Activated B cell treated with CpG ODN at 0.5 μM for 24 hours (primary cell): ENCODE measurements around the gene ZNF532. TPM values are rescaled to one million over a fixed set of nuclear protein-coding genes. Genes with fewer than 3 reads are reported as not detected.
A peak's percentile ranks its signal among the peaks of the same experiment; 100 is the strongest.

Experiments
- ATAC-seq: fragments of 200-7000 bp; cut with Tn5 transposase; one replicate; pipeline ENCODE4 v1.10.0; 2021; ENCODE audit warnings: low read depth, mild to moderate bottlenecking, moderate library complexity
- CTCF ChIA-PET: fragments of 350-600 bp; sonication (Branson Sonifier 250); formaldehyde crosslinking; loops from one replicate; lab custom pipeline; 2021; ENCODE audit warnings: antibody characterized with exemption; lab: Charles Lee
- POLR2A ChIA-PET: fragments of 350-600 bp; sonication (Branson Sonifier 250); formaldehyde crosslinking; loops from one replicate; lab custom pipeline; 2021; ENCODE audit warnings: antibody characterized with exemption; lab: Charles Lee
- DNase-seq: peaks from one replicate; pipeline ENCODE4 v3.0.0; 2022
- H3K27ac Mint-ChIP-seq: one replicate; pipeline ENCODE4 v1.8.0; 2020; ENCODE audit warnings: mixed read lengths
- H3K27me3 Mint-ChIP-seq: one replicate; pipeline ENCODE4 v1.8.0; 2021; ENCODE audit warnings: mixed read lengths
- H3K36me3 Mint-ChIP-seq: one replicate; pipeline ENCODE4 v1.8.0; 2021; ENCODE audit warnings: low read depth, mixed read lengths
- H3K4me1 Mint-ChIP-seq: one replicate; pipeline ENCODE4 v1.8.0; 2021; ENCODE audit warnings: mixed read lengths
- H3K4me3 Mint-ChIP-seq: one replicate; pipeline ENCODE4 v1.8.0; 2020; ENCODE audit warnings: mild to moderate bottlenecking, mixed read lengths
- H3K9me3 Mint-ChIP-seq: one replicate; pipeline ENCODE4 v1.8.0; 2020; ENCODE audit warnings: mixed read lengths
- CTCF ChIP-seq: fragments of 200-600 bp; IDR thresholded peaks from one replicate; pipeline ENCODE4 v1.8.0; 2022; ENCODE audit warnings: antibody characterized with exemption, mild to moderate bottlenecking
- intact Hi-C: fragments of 100-400 bp; cut with micrococcal nuclease; formaldehyde crosslinking; loops from one replicate; pipeline ENCODE4 v1.15.1; 2024
- total RNA-seq: library from RNA; stranded (reverse); gene quantifications from 2 replicates; pipeline ENCODE4 v1.2.3, GENCODE V29; 2022

Gene ZNF532
- total RNA-seq, 1 donor from 2014 or later: 106 TPM

DNA sequence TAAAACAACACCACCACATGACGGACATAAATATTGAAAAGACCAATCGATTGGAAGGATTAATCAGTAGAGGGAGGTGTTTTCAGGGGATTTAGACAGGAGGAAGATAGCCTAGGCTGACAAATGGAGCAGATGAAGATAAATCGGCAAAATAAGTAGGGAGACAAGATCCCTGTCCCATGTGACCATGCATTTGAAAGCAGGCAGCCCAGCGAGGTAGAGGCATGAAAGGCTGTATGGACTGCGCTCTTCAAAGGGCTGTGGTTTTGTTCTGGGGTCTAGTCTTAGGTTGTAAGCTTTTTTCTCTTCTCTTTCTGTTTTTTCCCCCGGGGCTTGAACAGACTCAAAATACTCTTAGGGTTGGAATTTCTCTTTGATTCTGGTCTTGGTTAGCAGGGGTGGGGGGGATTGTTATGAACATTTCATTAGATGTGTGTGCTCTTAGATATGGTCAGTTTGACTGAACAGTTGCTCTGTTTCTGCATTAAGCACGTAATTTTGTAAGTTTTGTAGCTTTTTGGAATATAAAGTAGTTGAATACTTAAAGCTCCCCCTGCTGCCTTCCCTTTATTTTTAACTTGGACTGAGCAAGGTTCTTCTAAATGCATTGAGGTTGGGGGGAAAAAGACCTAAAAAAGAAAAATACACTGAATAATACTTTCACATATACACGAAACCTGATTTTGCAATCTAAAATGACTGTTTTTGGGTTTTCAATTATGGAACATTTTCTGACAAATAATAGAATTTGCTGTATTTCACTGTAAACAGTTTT, 32.2 kb downstream of the ZNF532 start:
- intact Hi-C loops: loop anchor here (1.0 to 5.0 kb wide), 8 partner anchors 10 to 160 kb away; partner anchors contain the start of gene ZNF532
- Mint-ChIP-seq H3K27me3 (no peaks in the 10 kb centered on the region), H3K4me3 (peak overlapping the region; percentile 80), H3K36me3 (peaks cover 35% of the 10 kb centered on the region), H3K27ac (peak overlapping the region; percentile 81), H3K4me1 (peaks cover 82% of the 10 kb centered on the region), H3K9me3 (peaks cover 3% of the 10 kb centered on the region)
- TF ChIP-seq CTCF: no peak
- DNase-seq: no peak
- peak; percentile 51 for ATAC-seq
- ChIA-PET CTCF (interaction anchor here (1.0 to 1.6 kb wide), 2 partner anchors 115 to 119 kb away, joined by 3 read pairs; no protein-coding TSS in a partner anchor), POLR2A (interaction anchor here (0.6 to 2.8 kb wide), 10 partner anchors 9 to 104 kb away, joined by 3 to 13 read pairs (median 6); partner anchors contain the start of gene ZNF532)

DNA sequence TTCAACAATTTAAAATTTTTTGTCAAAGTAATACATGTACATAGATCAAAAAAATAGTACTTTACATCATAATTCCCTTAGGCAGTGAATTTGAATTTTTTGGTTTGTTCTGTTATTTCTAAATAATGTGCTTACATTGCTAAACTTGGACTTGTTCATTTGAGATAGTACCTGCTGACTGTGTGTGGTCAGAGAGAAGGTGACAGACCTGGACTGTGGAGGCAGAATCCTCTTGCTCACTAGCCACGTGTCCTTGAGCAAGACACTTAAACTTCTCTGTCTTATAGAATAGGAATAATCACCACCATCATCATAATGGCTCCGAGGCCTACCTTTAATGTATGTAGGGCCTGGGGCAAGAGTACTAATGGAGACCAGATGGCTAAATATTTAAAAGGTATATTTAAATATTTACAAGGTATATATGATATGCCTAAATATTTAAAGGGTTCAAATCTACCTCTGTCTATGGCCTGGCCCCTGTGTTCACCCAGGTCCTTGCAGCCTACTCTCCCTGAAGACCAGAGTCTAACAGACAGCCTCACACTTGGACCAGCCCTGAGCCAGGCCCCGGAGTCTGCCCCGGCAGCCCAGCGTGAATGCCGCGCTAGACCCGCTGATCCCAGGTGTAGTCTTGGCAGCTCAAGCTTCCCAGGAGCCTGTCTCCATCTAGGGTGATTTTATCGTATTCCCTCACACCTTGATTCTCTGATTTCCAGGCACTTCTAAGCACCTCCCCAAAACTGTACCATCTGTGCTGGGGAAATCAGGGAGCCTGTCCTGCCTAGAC, 33.5 kb downstream of the ZNF532 start:
- CTCF ChIA-PET: no interaction called here
- DNase-seq (no peak), ATAC-seq (no peak)
- POLR2A ChIA-PET: interaction anchor here (2.8 kb wide), 1 partner anchor 68 kb away, joined by 13 read pairs; no protein-coding TSS in a partner anchor
- TF ChIP-seq CTCF: no peak
- H3K27me3 Mint-ChIP-seq: no peaks in the 10 kb centered on the region
- H3K9me3 Mint-ChIP-seq: peaks cover 3% of the 10 kb centered on the region
- H3K36me3 Mint-ChIP-seq: peaks cover 35% of the 10 kb centered on the region
- no peak overlapping the region for H3K4me3 Mint-ChIP-seq
- H3K27ac Mint-ChIP-seq: peak overlapping the region; percentile 27
- H3K4me1 Mint-ChIP-seq: peaks cover 80% of the 10 kb centered on the region
- intact Hi-C loops: loop anchor here (5.0 kb wide), 1 partner anchor 116 kb away; no protein-coding TSS in a partner anchor

DNA sequence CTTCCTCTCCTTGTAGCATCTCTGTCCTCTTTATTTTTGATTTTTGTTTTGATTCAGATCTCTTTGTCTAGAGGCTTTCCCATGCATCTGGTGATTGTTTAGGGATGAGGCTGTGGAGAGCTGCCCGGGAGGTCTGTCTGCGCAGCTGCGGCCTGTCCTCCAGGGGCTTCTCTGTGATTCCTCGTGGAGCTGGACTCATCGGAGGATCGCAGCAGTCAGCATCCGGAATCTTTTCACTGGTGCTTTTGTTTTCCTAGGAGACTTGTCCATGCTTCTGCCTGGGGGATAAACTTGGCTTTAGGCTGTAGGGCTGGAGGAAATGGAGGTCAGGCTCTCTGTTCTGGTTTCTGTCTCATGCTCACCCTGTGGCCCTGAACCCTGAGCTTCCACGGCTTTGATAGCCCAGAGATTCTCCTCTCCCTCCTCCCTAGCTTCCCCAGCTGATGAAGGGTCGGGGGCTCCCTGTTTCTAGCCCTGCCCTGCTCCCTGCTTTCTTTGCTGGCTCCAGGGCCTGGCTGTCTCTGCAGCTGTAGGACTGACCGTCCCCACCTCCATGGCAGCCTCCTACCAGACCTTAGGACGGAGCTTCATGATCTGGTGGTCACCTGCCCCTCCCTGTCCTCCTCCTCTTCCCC, 35.5 kb downstream of the ZNF532 start:
- H3K9me3 Mint-ChIP-seq: peaks cover 3% of the 10 kb centered on the region
- no peak for TF ChIP-seq CTCF
- intact Hi-C loops: no loop called here
- DNase-seq: no peak
- ChIA-PET CTCF (no interaction called here), POLR2A (interaction anchor here (0.5 to 1.3 kb wide), 2 partner anchors 12 to 36 kb away, joined by 3 to 6 read pairs; partner anchors contain the start of gene ZNF532)
- H3K4me3 Mint-ChIP-seq: no peak overlapping the region
- H3K36me3 Mint-ChIP-seq: peaks cover 39% of the 10 kb centered on the region
- no peaks in the 10 kb centered on the region for H3K27me3 Mint-ChIP-seq
- ATAC-seq: no peak
- H3K4me1 Mint-ChIP-seq: peaks cover 73% of the 10 kb centered on the region
- H3K27ac Mint-ChIP-seq: no peak overlapping the region

DNA sequence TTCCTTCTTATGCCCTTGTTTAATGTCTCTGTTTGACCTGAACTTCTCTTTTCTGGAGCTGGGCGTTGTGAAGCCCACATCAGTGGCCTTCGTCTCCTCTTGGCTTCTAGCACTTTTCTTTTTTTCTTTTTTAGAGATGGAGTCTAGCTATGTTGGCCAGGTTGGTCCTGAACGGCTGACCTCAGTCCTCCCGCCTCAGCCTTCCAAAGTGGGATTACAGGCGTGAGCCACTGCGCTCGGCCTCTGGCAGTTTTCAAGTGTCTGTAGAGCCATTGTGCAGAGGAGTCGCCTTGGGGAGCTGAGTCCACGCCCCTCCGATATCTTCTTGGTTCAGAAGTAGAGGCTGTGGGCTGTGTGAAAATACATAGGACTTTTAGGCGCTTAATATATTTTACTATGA, 36.5 kb downstream of the ZNF532 start:
- Mint-ChIP-seq H3K27me3 (no peaks in the 10 kb centered on the region), H3K36me3 (peaks cover 48% of the 10 kb centered on the region), H3K27ac (peak overlapping the region; percentile 60), H3K4me3 (no peak overlapping the region), H3K4me1 (peaks cover 69% of the 10 kb centered on the region), H3K9me3 (peaks cover 2% of the 10 kb centered on the region)
- no peak for TF ChIP-seq CTCF
- POLR2A ChIA-PET: interaction anchor here (0.6 to 1.3 kb wide), 3 partner anchors 11 to 29 kb away, joined by 3 to 5 read pairs (median 4); no protein-coding TSS in a partner anchor
- intact Hi-C loops: no loop called here
- CTCF ChIA-PET: no interaction called here
- DNase-seq (no peak), ATAC-seq (no peak)
